ENCODE results near the gene AP1S3. TPM values are rescaled to one million over a fixed set of nuclear protein-coding genes. Genes with fewer than 3 reads are reported as not detected.

The AP1S3 gene
- total RNA-seq, 1 experiment from 2014 or later = 185 TPM

DNA sequence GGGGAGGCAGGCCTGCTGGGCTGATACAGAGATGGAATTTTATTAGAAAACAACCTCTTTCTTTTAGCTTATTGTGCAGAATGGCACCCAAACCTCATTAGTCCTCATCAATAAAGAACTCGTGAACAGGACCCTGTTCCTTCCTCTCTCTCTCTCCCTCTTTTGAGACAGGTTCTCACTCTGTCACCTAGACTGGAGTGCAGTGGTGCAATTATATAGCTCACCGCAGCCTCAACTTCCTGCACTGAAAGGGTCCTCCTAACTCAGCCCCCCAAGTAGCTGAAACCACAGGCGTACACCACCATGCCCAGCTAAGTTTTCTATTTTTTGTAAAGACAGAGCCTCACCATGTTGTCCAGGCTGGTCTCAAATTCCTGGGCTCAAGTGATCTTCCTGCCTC is 21.7 kb upstream of the AP1S3 start:
- ATAC-seq (no peak), DNase-seq (ENCODE audit: low read depth, low spot score) (no peak)
- BruUV-seq (replicated peaks) = no TSS peak
- H3K9me3 ChIP-seq (ENCODE audit: control insufficient read depth in 1 of 2, insufficient read depth in 1 of 2, low read depth in 1 of 2, low read length in 2 of 2) = no peaks in the 10 kb centered on the region
- H3K9ac ChIP-seq (ENCODE audit: low read length) = no peak overlapping the region
- ChIA-PET CTCF (interaction anchor here (1.5 to 2.7 kb wide), 2 partner anchors 61 to 98 kb away, joined by 6 to 15 read pairs; no protein-coding TSS in a partner anchor), POLR2A (no interaction called here), RAD21 (ENCODE audit: low non-redundant PET in 1 of 2, low total read pairs in 2 of 2, uncharacterized antibody in 2 of 2, unreplicated experiment in 2 of 2) (no interaction called here)
- H3K9me2 ChIP-seq (ENCODE audit: insufficient read depth) = no peaks in the 10 kb centered on the region
- peaks cover 63 to 73% of the 10 kb centered on the region in 2 experiments for H3K4me1 ChIP-seq (ENCODE audit: control insufficient read depth in 1 of 2, insufficient read depth in 2 of 2, low read length in 2 of 2)
- intact Hi-C loops (cut with micrococcal nuclease) = no loop called here
- no peaks in the 10 kb centered on the region for H3K79me2 ChIP-seq (ENCODE audit: insufficient read depth, low read length)
- H3K4me2 ChIP-seq (ENCODE audit: low read length) = no peak overlapping the region
- no peak for TF ChIP-seq POLR2AphosphoS5 (IDR thresholded peaks at IDR 0.05; ENCODE audit: low read depth, low read length)
- TF ChIP-seq, protein P1, sequence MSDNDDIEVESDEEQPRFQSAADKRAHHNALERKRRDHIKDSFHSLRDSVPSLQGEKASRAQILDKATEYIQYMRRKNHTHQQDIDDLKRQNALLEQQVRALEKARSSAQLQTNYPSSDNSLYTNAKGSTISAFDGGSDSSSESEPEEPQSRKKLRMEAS (IDR thresholded peaks at IDR 0.05) = no peak
- TF ChIP-seq EZH2 (IDR thresholded peaks at IDR 0.05) = no peak
- TF ChIP-seq ELF1 (IDR thresholded peaks at IDR 0.05; ENCODE audit: borderline replicate concordance, low read depth) = no peak
- TF ChIP-seq, protein P2, sequence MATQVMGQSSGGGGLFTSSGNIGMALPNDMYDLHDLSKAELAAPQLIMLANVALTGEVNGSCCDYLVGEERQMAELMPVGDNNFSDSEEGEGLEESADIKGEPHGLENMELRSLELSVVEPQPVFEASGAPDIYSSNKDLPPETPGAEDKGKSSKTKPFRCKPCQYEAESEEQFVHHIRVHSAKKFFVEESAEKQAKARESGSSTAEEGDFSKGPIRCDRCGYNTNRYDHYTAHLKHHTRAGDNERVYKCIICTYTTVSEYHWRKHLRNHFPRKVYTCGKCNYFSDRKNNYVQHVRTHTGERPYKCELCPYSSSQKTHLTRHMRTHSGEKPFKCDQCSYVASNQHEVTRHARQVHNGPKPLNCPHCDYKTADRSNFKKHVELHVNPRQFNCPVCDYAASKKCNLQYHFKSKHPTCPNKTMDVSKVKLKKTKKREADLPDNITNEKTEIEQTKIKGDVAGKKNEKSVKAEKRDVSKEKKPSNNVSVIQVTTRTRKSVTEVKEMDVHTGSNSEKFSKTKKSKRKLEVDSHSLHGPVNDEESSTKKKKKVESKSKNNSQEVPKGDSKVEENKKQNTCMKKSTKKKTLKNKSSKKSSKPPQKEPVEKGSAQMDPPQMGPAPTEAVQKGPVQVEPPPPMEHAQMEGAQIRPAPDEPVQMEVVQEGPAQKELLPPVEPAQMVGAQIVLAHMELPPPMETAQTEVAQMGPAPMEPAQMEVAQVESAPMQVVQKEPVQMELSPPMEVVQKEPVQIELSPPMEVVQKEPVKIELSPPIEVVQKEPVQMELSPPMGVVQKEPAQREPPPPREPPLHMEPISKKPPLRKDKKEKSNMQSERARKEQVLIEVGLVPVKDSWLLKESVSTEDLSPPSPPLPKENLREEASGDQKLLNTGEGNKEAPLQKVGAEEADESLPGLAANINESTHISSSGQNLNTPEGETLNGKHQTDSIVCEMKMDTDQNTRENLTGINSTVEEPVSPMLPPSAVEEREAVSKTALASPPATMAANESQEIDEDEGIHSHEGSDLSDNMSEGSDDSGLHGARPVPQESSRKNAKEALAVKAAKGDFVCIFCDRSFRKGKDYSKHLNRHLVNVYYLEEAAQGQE (IDR thresholded peaks at IDR 0.05; ENCODE audit: low read depth) = no peak
- no peak overlapping the region for H3K4me3 ChIP-seq (replicated peaks in 1 of 2; ENCODE audit: low read depth in 1 of 2, low read length in 2 of 2)
- no peaks in the 10 kb centered on the region for H3K36me3 ChIP-seq (ENCODE audit: control insufficient read depth in 1 of 2, insufficient read depth in 2 of 2, low read length in 2 of 2)
- no peaks in the 10 kb centered on the region for H4K20me1 ChIP-seq (ENCODE audit: insufficient read depth)
- H3K27me3 ChIP-seq (ENCODE audit: insufficient read depth, low read length) = no peaks in the 10 kb centered on the region
- no peak overlapping the region for H2AFZ ChIP-seq (ENCODE audit: low read depth, low read length, poor library complexity, severe bottlenecking)
- no peak overlapping the region for H3K27ac ChIP-seq (ENCODE audit: low read depth, low read length)

GRCh38 chr2:223856584-223856983 is 19.2 kb upstream of the AP1S3 start:
- Histone ChIP-seq H3K9me3 (ENCODE audit: control insufficient read depth in 1 of 2, insufficient read depth in 1 of 2, low read depth in 1 of 2, low read length in 2 of 2) (no peaks in the 10 kb centered on the region), H3K9me2 (ENCODE audit: insufficient read depth) (no peaks in the 10 kb centered on the region), H3K79me2 (ENCODE audit: insufficient read depth, low read length) (no peaks in the 10 kb centered on the region), H3K27ac (ENCODE audit: low read depth, low read length) (peak overlapping the region; percentile 50), H3K27me3 (ENCODE audit: insufficient read depth, low read length) (no peaks in the 10 kb centered on the region), H4K20me1 (ENCODE audit: insufficient read depth) (no peaks in the 10 kb centered on the region), H3K9ac (ENCODE audit: low read length) (no peak overlapping the region), H3K4me2 (ENCODE audit: low read length) (peak overlapping the region; percentile 40), H3K4me1 (ENCODE audit: control insufficient read depth in 1 of 2, insufficient read depth in 2 of 2, low read length in 2 of 2) (peaks cover 52 to 58% of the 10 kb centered on the region in 2 experiments), H2AFZ (ENCODE audit: low read depth, low read length, poor library complexity, severe bottlenecking) (no peak overlapping the region), H3K4me3 (replicated peaks in 1 of 2; ENCODE audit: low read depth in 1 of 2, low read length in 2 of 2) (no peak overlapping the region), H3K36me3 (ENCODE audit: control insufficient read depth in 1 of 2, insufficient read depth in 2 of 2, low read length in 2 of 2) (no peaks in the 10 kb centered on the region)
- TF ChIP-seq EGR1 (IDR thresholded peaks at IDR 0.05; ENCODE audit: low read depth) (no peak), SP1 (IDR thresholded peaks at IDR 0.05; ENCODE audit: low read depth) (peak; percentile 3; the same call in 1 of the 2 replicates)
- BruUV-seq (replicated peaks) = no TSS peak
- CTCF ChIA-PET = no interaction called here
- DNase-seq (ENCODE audit: low read depth, low spot score) (no peak), ATAC-seq (no peak)
- RAD21 ChIA-PET (ENCODE audit: low non-redundant PET in 1 of 2, low total read pairs in 2 of 2, uncharacterized antibody in 2 of 2, unreplicated experiment in 2 of 2) = no interaction called here
- intact Hi-C loops (cut with micrococcal nuclease) = no loop called here
- POLR2A ChIA-PET = interaction anchor here (1.2 kb wide), 1 partner anchor 95 kb away, joined by 3 read pairs; no protein-coding TSS in a partner anchor
